SK-N-SH (cell line): Measurements from ENCODE around the gene CASP6. TPM values are rescaled to one million over a fixed set of nuclear protein-coding genes. Genes with fewer than 3 reads are reported as not detected.

Experiments used
- CTCF ChIA-PET: fragments of 300-600, 350-600 bp; formaldehyde crosslinking; extraction: SDS; loops from one replicate; lab custom pipeline; 2021; lab: Yijun Ruan, JAX
- POLR2A ChIA-PET: fragments of 350-600 bp; sonication (Branson Sonifier 250); formaldehyde crosslinking; extraction: SDS; loops from one replicate; lab custom pipeline; 2020; ENCODE audit warnings: antibody characterized with exemption, inconsistent platforms; lab: Yijun Ruan, JAX
- DNase-seq: peaks from one replicate; pipeline ENCODE4 v3.0.0; 2012
- H2AFZ ChIP-seq: fragments of 200-600 bp; sonication (generic); 2 replicates; pipeline ENCODE4 v1.8.1; 2016; ENCODE audit warnings: antibody characterized with exemption, mild to moderate bottlenecking, low read depth
- H3F3A ChIP-seq: fragments of 200-600 bp; sonication (generic); replicated peaks from 2 replicates; pipeline ENCODE3; 2016; ENCODE audit warnings: antibody characterized with exemption, mild to moderate bottlenecking; ENCODE audit not compliant: insufficient read depth
- H3K27ac ChIP-seq, 2 experiments: fragments of 200-500 bp in 1 of 2; fragments of 200-600 bp in 1 of 2; sonication (Bioruptor generic) in 1 of 2; sonication (generic), shearing (Covaris generic) in 1 of 2; 2 replicates each; pipeline versions ENCODE4 v1.5.1 to v1.6.1; 2014 to 2016; ENCODE audit warnings: low read depth in 2 of 2, inconsistent platforms in 1 of 2, low read length in 1 of 2, mild to moderate bottlenecking in 1 of 2, mixed read lengths in 1 of 2
- H3K27me3 ChIP-seq: fragments of 200-600 bp; sonication (generic), shearing (Covaris generic); 2 replicates; pipeline ENCODE4 v1.6.1; 2016; ENCODE audit warnings: mixed run types; ENCODE audit not compliant: insufficient read depth
- H3K36me3 ChIP-seq, 2 experiments: fragments of 200-500 bp in 1 of 2; fragments of 200-600 bp in 1 of 2; sonication (Bioruptor generic) in 1 of 2; sonication (generic) in 1 of 2; replicated peaks in 1 of 2; 2 replicates each; pipeline versions ENCODE3 to v1.5.1; 2014 to 2016; ENCODE audit warnings: low read length in 1 of 2, mild to moderate bottlenecking in 1 of 2; ENCODE audit not compliant: insufficient read depth in 2 of 2, control insufficient read depth in 1 of 2
- H3K4me1 ChIP-seq, 2 experiments: fragments of 200-500 bp in 1 of 2; fragments of 200-600 bp in 1 of 2; sonication (Bioruptor generic) in 1 of 2; sonication (generic), shearing (Covaris generic) in 1 of 2; 2 replicates each; pipeline versions ENCODE4 v1.5.1 to v1.6.1; 2014 to 2016; ENCODE audit warnings: low read depth in 1 of 2, low read length in 1 of 2, mixed run types in 1 of 2; ENCODE audit not compliant: insufficient read depth in 2 of 2, control insufficient read depth in 1 of 2
- H3K4me2 ChIP-seq: fragments of 200-600 bp; sonication (generic), shearing (Covaris generic); 2 replicates; pipeline ENCODE4 v1.6.1; 2017; ENCODE audit warnings: mixed run types
- H3K4me3 ChIP-seq, 2 experiments: fragments of 200-500 bp in 1 of 2; fragments of 200-600 bp in 1 of 2; sonication (Bioruptor generic) in 1 of 2; sonication (generic), shearing (Covaris generic) in 1 of 2; 2 replicates each; pipeline versions ENCODE4 v1.5.1 to v1.8.1; 2014 to 2016; ENCODE audit warnings: low read depth in 2 of 2, inconsistent platforms in 1 of 2, low read length in 1 of 2, mild to moderate bottlenecking in 1 of 2, mixed read lengths in 1 of 2, moderate library complexity in 1 of 2
- H3K79me2 ChIP-seq: fragments of 200-600 bp; sonication (generic); 2 replicates; pipeline ENCODE4 v1.8.1; 2017; ENCODE audit warnings: mild to moderate bottlenecking; ENCODE audit not compliant: insufficient read depth
- H3K9ac ChIP-seq: fragments of 200-600 bp; sonication (generic); 2 replicates; pipeline ENCODE4 v1.6.1; 2017; ENCODE audit warnings: mixed run types
- H3K9me2 ChIP-seq: fragments of 200-600 bp; sonication (generic); 2 replicates; pipeline ENCODE4 v1.6.1; 2017; ENCODE audit warnings: mixed run types
- H3K9me3 ChIP-seq: fragments of 200-600 bp; sonication (generic); 2 replicates; pipeline ENCODE4 v1.6.1; 2017; ENCODE audit warnings: mixed run types, mild to moderate bottlenecking, moderate library complexity
- H4K20me1 ChIP-seq: fragments of 200-600 bp; sonication (generic); 2 replicates; pipeline ENCODE4 v1.6.1; 2017; ENCODE audit warnings: mild to moderate bottlenecking, mixed run types; ENCODE audit not compliant: insufficient read depth
- CHD2 ChIP-seq: fragments of 150-350 bp; IDR thresholded peaks from 2 replicates; pipeline ENCODE4 v1.6.1; 2018; ENCODE audit warnings: low read length; ENCODE audit not compliant: partially characterized antibody
- CTCF ChIP-seq: fragments of 200-600 bp; sonication (generic); IDR thresholded peaks from 2 replicates; pipeline ENCODE4 v1.6.1; 2017; ENCODE audit warnings: antibody characterized with exemption, mild to moderate bottlenecking, moderate library complexity
- ELF1 ChIP-seq: IDR thresholded peaks from 2 replicates; pipeline ENCODE4 v1.4.0; 2012
- EP300 ChIP-seq, 2 experiments: IDR thresholded peaks; 2 replicates each; pipeline versions ENCODE4 v1.4.0 to v1.6.1; 2012; ENCODE audit warnings: borderline replicate concordance in 1 of 2, low read depth in 1 of 2, low read length in 1 of 2
- GABPA ChIP-seq: IDR thresholded peaks from 2 replicates; pipeline ENCODE4 v1.4.0; 2012; ENCODE audit warnings: low read depth, mild to moderate bottlenecking
- IRF3 ChIP-seq: fragments of 150-350 bp; IDR thresholded peaks from 2 replicates; pipeline ENCODE4 v1.6.1; 2016; ENCODE audit warnings: mild to moderate bottlenecking, low read depth, low read length
- MAX ChIP-seq: IDR thresholded peaks from 2 replicates; pipeline ENCODE4 v1.4.0; 2012; ENCODE audit warnings: low read depth
- RAD21 ChIP-seq: IDR thresholded peaks from 2 replicates; pipeline ENCODE4 v1.6.1; 2012; ENCODE audit warnings: mild to moderate bottlenecking, low read length
- RCOR1 ChIP-seq: fragments of 150-350 bp; IDR thresholded peaks from 2 replicates; pipeline ENCODE4 v1.6.1; 2017; ENCODE audit warnings: antibody characterized with exemption, low read length
- REST ChIP-seq: IDR thresholded peaks from 2 replicates; pipeline ENCODE4 v1.6.1; 2012; ENCODE audit warnings: mild to moderate bottlenecking, low read depth, low read length, moderate library complexity
- RXRA ChIP-seq: IDR thresholded peaks from 2 replicates; pipeline ENCODE4 v1.4.0; 2012; ENCODE audit warnings: low read depth, mild to moderate bottlenecking, borderline replicate concordance
- TAF1 ChIP-seq: IDR thresholded peaks from 2 replicates; pipeline ENCODE4 v1.6.1; 2012; ENCODE audit warnings: low read depth, mild to moderate bottlenecking, low read length, moderate library complexity, borderline replicate concordance
- TEAD4 ChIP-seq: IDR thresholded peaks from 2 replicates; pipeline ENCODE4 v1.4.0; 2012; ENCODE audit warnings: mild to moderate bottlenecking, borderline replicate concordance; ENCODE audit not compliant: insufficient read depth
- ZBTB33 ChIP-seq: IDR thresholded peaks from 2 replicates; pipeline ENCODE4 v1.4.0; 2012; ENCODE audit warnings: low read depth, borderline replicate concordance
- WGBS: methylation state at CpG from one replicate; pipeline ENCODE4 v1.1.6; 2017; ENCODE audit warnings: low lambda C conversion rate; 5-methylcytosine and 5-hydroxymethylcytosine counted together
- polyA plus RNA-seq, 3 experiments: library from polyadenylated mRNA; depleted of rRNA; stranded (reverse); fragments of >200 nt; gene quantifications; 2 replicates each; pipeline ENCODE4 v1.2.3, GENCODE V29; 2012

Gene CASP6
- polyA plus RNA-seq, 1 of the 3 experiments (the other 2 are of a cell fraction): 30.2 TPM

GRCh38 chr4:109676886-109677285, 26.4 kb downstream of the CASP6 start:
- POLR2A ChIA-PET: no interaction called here
- no peak overlapping the region for H3K9ac ChIP-seq
- 100% methylated on average over 1 of the region's 1 CpG for WGBS
- H4K20me1 ChIP-seq: no peaks in the 10 kb centered on the region
- no peak for DNase-seq
- H3K27ac ChIP-seq: no peak overlapping the region
- CTCF ChIA-PET: no interaction called here
- H2AFZ ChIP-seq: no peak overlapping the region
- no peaks in the 10 kb centered on the region for H3K27me3 ChIP-seq
- H3K36me3 ChIP-seq: no peaks in the 10 kb centered on the region
- H3K79me2 ChIP-seq: no peaks in the 10 kb centered on the region
- H3K4me1 ChIP-seq: no peaks in the 10 kb centered on the region
- no peak overlapping the region for H3K4me3 ChIP-seq
- H3F3A ChIP-seq: no peaks in the 10 kb centered on the region
- no peaks in the 10 kb centered on the region for H3K9me3 ChIP-seq
- TF ChIP-seq GABPA (no peak), ELF1 (no peak), CTCF (no peak), TEAD4 (no peak), REST (no peak), TAF1 (no peak), ZBTB33 (no peak), EP300 (IDR thresholded peaks at IDR 0.05; ENCODE audit: borderline replicate concordance in 1 of 2, low read depth in 1 of 2, low read length in 1 of 2) (no peak), RXRA (no peak), RCOR1 (no peak), MAX (no peak), IRF3 (no peak), RAD21 (no peak), CHD2 (no peak)
- no peaks in the 10 kb centered on the region for H3K9me2 ChIP-seq
- H3K4me2 ChIP-seq: no peak overlapping the region
